ENCODE results near the gene KIF2A. TPM values are rescaled to one million over a fixed set of nuclear protein-coding genes. Genes with fewer than 3 reads are reported as not detected.
A peak's percentile ranks its signal among the peaks of the same experiment; 100 is the strongest.

KIF2A gene
- total RNA-seq, 2 donors from 2014 or later = 30.6 to 46.9 TPM

GRCh38 chr5:62317810-62318209 lies 11.8 kb downstream of the KIF2A start:
- ATAC-seq (no peak), DNase-seq (no peak)
- intact Hi-C loops (cut with DNase I, micrococcal nuclease) = no loop called here

- DNase-seq (no peak), ATAC-seq (no peak)
- intact Hi-C loops (cut with DNase I, micrococcal nuclease) = no loop called here
Measured at GRCh38 chr5:62322484-62322883, 16.5 kb downstream of the KIF2A start.

GRCh38 chr5:62326302-62326701 lies 20.3 kb downstream of the KIF2A start:
- DNase-seq = no peak
- intact Hi-C loops (cut with DNase I, micrococcal nuclease) = no loop called here
- no peak for ATAC-seq

- ATAC-seq (no peak), DNase-seq (no peak)
- intact Hi-C loops (cut with DNase I, micrococcal nuclease) = no loop called here
Measured at GRCh38 chr5:62326702-62327101, 20.7 kb downstream of the KIF2A start.

- ATAC-seq = no peak
- intact Hi-C loops (cut with DNase I, micrococcal nuclease) = no loop called here
- no peak for DNase-seq
Measured at GRCh38 chr5:62327138-62328053, 21.4 kb downstream of the KIF2A start.

- ATAC-seq (no peak), DNase-seq (no peak)
- intact Hi-C loops (cut with DNase I, micrococcal nuclease) = no loop called here
Measured at GRCh38 chr5:62328772-62329491, 22.9 kb downstream of the KIF2A start.

- ATAC-seq (no peak), DNase-seq (no peak)
- intact Hi-C loops (cut with DNase I, micrococcal nuclease) = no loop called here
Measured at GRCh38 chr5:62330302-62330701, 24.3 kb downstream of the KIF2A start.

- ATAC-seq = no peak
- intact Hi-C loops (cut with DNase I, micrococcal nuclease) = no loop called here
- no peak for DNase-seq
Measured at GRCh38 chr5:62331921-62332320, 25.9 kb downstream of the KIF2A start.

- DNase-seq = no peak
- intact Hi-C loops (cut with DNase I, micrococcal nuclease) = no loop called here
- ATAC-seq = peak; percentile 50
Measured at GRCh38 chr5:62333250-62333794, 27.3 kb downstream of the KIF2A start.

- peak; percentile 40 for ATAC-seq
- no peak for DNase-seq
- intact Hi-C loops (cut with DNase I, micrococcal nuclease) = no loop called here
Measured at GRCh38 chr5:62334082-62334481, 28.1 kb downstream of the KIF2A start.

GRCh38 chr5:62340392-62340791 lies 34.4 kb downstream of the KIF2A start:
- DNase-seq = no peak
- ATAC-seq = no peak
- intact Hi-C loops (cut with DNase I, micrococcal nuclease) = no loop called here

GRCh38 chr5:62340979-62341378 lies 35.0 kb downstream of the KIF2A start:
- no peak for ATAC-seq
- no peak for DNase-seq
- intact Hi-C loops (cut with DNase I, micrococcal nuclease) = no loop called here

- DNase-seq = no peak
- intact Hi-C loops (cut with DNase I, micrococcal nuclease) = no loop called here
- no peak for ATAC-seq
Measured at GRCh38 chr5:62341783-62342475, 35.9 kb downstream of the KIF2A start.

GRCh38 chr5:62342476-62342837 lies 36.5 kb downstream of the KIF2A start:
- no peak for DNase-seq
- intact Hi-C loops (cut with DNase I, micrococcal nuclease) = no loop called here

GRCh38 chr5:62343428-62343827 lies 37.4 kb downstream of the KIF2A start:
- DNase-seq = no peak
- intact Hi-C loops (cut with DNase I, micrococcal nuclease) = no loop called here
- ATAC-seq = no peak

More at GRCh38 chr5:62342476-62342837, 36.5 kb downstream of the KIF2A start:
- ATAC-seq = no peak

- no peak for ATAC-seq
- intact Hi-C loops (cut with DNase I, micrococcal nuclease) = no loop called here
- no peak for DNase-seq
Measured at GRCh38 chr5:62346748-62347147, 40.7 kb downstream of the KIF2A start.

- no peak for DNase-seq
Measured at GRCh38 chr5:62347928-62348327, 41.9 kb downstream of the KIF2A start.

GRCh38 chr5:62348723-62349481 lies 42.9 kb downstream of the KIF2A start:
- intact Hi-C loops (cut with DNase I, micrococcal nuclease) = no loop called here
- ATAC-seq = no peak
- no peak for DNase-seq

More at GRCh38 chr5:62347928-62348327, 41.9 kb downstream of the KIF2A start:
- no peak for ATAC-seq
- intact Hi-C loops (cut with DNase I, micrococcal nuclease) = no loop called here

Measured in left colon (tissue), 2 donors.